Astrocyte (in vitro differentiated cells and primary cell): ENCODE results near the gene SLC10A2.

ENCODE experiments used
- CTCF ChIP-seq: IDR thresholded peaks from 2 replicates; pipeline ENCODE4 v1.5.1; 2011; ENCODE audit warnings: low read depth, mild to moderate bottlenecking, inconsistent platforms, low read length, moderate library complexity; ENCODE audit not compliant: insufficient read depth
- EZH2 ChIP-seq: IDR thresholded peaks from 2 replicates; pipeline ENCODE4 v1.6.1; 2012; ENCODE audit warnings: mild to moderate bottlenecking, low read length, inconsistent platforms; ENCODE audit not compliant: insufficient read depth

GRCh38 chr13:103030776-103031175, 35.4 kb downstream of the SLC10A2 start:
- no peak for TF ChIP-seq CTCF
- TF ChIP-seq EZH2: no peak
